Astrocyte of the spinal cord (primary cell): ENCODE data around the gene BEND5.

Source experiments
- DNase-seq: peaks from one replicate; pipeline ENCODE4 v3.0.0; 2011; ENCODE audit warnings: low read depth, low spot score
- H3K4me3 ChIP-seq: 2 replicates; pipeline ENCODE4 v1.5.1; 2011; ENCODE audit warnings: low read depth, mild to moderate bottlenecking, low read length, moderate library complexity
- in situ Hi-C: cut with HindIII; loops from 2 replicates; pipeline ENCODE4 v1.10.0; 2017; ENCODE audit warnings: low sequenced_read_pairs
- TF ChIP-seq, protein P1 (sequence below): IDR thresholded peaks from 2 replicates; pipeline ENCODE4 v1.5.1; 2012; ENCODE audit warnings: low read depth, mild to moderate bottlenecking, low read length, inconsistent platforms

BEND5 gene

GRCh38 chr1:48743480-48743879 lies 33.2 kb downstream of the BEND5 start:
- TF ChIP-seq, protein P1, sequence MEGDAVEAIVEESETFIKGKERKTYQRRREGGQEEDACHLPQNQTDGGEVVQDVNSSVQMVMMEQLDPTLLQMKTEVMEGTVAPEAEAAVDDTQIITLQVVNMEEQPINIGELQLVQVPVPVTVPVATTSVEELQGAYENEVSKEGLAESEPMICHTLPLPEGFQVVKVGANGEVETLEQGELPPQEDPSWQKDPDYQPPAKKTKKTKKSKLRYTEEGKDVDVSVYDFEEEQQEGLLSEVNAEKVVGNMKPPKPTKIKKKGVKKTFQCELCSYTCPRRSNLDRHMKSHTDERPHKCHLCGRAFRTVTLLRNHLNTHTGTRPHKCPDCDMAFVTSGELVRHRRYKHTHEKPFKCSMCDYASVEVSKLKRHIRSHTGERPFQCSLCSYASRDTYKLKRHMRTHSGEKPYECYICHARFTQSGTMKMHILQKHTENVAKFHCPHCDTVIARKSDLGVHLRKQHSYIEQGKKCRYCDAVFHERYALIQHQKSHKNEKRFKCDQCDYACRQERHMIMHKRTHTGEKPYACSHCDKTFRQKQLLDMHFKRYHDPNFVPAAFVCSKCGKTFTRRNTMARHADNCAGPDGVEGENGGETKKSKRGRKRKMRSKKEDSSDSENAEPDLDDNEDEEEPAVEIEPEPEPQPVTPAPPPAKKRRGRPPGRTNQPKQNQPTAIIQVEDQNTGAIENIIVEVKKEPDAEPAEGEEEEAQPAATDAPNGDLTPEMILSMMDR: no peak
- in situ Hi-C loops: no loop called here
- DNase-seq: no peak
- no peak overlapping the region for H3K4me3 ChIP-seq

DNA sequence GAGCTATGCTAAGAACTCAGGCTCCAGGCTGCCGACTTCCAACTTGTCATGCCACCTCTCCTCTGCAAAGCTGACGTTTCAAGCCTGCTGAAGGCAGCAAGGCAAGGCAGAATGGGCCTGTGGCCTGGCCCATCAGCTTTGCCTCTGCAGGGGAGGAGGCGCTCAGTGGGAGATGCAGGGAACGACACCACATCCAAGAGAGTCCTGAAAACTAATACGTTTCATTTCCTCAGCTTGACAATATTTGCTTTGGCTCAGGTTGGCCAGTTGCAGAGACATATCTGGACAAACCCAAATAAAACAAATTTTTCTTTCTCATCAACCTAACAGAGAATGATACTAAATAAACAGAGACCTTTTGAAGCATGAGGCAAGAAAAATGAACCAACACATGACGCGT lies 35.3 kb downstream of the BEND5 start:
- in situ Hi-C loops: no loop called here
- TF ChIP-seq, protein P1: no peak
- H3K4me3 ChIP-seq: no peak overlapping the region
- DNase-seq: peak; percentile 67

DNA sequence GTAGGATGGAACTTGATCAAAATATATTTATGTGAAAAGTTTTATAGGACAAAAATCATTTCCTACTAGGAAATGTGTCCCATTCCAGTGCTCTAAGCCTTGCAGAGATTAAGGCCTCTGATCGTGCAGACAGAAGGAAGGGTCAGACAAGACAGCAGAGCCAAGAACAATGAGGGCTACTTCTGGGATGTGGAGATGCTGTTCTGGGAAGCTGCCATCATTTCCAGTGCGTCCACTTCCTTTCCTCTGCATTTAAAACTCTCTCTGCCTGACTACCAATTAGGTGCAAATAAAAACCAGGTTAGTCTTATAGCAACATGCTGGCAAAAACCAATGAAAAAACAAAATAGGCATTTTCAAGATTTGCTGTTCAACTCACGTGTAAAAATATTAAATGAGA lies 36.1 kb downstream of the BEND5 start:
- no peak overlapping the region for H3K4me3 ChIP-seq
- DNase-seq: no peak
- in situ Hi-C loops: no loop called here
- TF ChIP-seq, protein P1: no peak

DNA sequence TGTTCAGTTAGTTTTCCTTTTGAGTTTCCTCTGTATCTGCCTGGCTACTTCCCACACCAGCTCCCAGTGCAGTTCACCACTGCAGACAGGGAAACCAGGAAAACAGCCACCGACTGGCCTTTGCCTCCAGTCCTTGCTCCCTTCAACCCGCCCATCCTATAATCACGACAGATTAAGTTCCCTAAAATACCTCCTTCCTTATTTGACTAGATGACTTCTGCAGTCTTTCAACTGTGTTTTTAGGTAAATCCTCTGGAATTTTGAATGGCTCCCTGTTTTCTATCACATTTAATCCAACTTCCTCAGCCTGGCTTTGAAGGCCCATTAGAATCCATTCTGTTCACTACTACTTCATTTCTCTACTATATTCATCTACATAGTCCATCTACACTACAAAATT lies 37.6 kb downstream of the BEND5 start:
- in situ Hi-C loops: no loop called here
- DNase-seq: no peak
- no peak overlapping the region for H3K4me3 ChIP-seq
- TF ChIP-seq, protein P1: no peak

DNA sequence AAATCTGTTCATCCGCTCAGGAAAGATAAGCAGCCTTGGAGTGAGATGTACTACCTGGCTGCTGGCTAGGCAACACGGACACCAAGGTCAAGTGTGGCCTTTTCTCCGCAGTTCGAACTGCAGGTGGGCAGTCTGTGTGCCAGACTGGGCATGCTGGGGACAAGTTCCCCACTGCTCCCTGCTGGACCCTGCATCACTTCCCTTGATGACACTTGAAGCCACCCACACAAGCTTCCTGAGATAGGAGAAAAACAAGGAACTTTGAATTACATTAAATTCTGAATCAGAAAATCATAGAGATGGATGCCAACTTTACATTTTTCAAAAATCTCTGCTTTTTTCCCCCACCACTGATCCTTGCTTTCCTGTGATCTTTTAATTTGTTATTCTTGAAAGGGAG lies 38.3 kb downstream of the BEND5 start:
- TF ChIP-seq, protein P1: no peak
- no peak for DNase-seq
- in situ Hi-C loops: no loop called here

GRCh38 chr1:48735796-48736195 lies 40.9 kb downstream of the BEND5 start:
- TF ChIP-seq, protein P1: no peak
- in situ Hi-C loops: no loop called here

More for the DNA sequence above, 38.3 kb downstream of the BEND5 start:
- H3K4me3 ChIP-seq: no peak overlapping the region

More at GRCh38 chr1:48735796-48736195, 40.9 kb downstream of the BEND5 start:
- H3K4me3 ChIP-seq: no peak overlapping the region
- DNase-seq: no peak
